ENCODE results near the gene EPN2.
"Not testable (repeated sequence)": the region's sequence is repeated elsewhere in the genome, so short reads cannot be mapped to it uniquely, and the experiment has no call there.

The EPN2 gene

GRCh38 chr17:19237139-19237388 is at the start of gene EPN2:
Gene EPN2, plus strand, starts transcription at chr17:19237366. Its CDS starts 45,754 bp downstream, at chr17:19283120.
- DNase-seq: not testable (repeated sequence)

- DNase-seq: not testable (repeated sequence)
Observed at GRCh38 chr17:19187883-19188869, 49.0 kb upstream of the EPN2 start.

- not testable (repeated sequence) for DNase-seq
Observed at GRCh38 chr17:19188870-19189708, 48.1 kb upstream of the EPN2 start.

GRCh38 chr17:19189781-19190405 is 47.3 kb upstream of the EPN2 start:
- not testable (repeated sequence) for DNase-seq

GRCh38 chr17:19196382-19197204 is 40.6 kb upstream of the EPN2 start:
- not testable (repeated sequence) for DNase-seq

GRCh38 chr17:19202448-19202847 is 34.7 kb upstream of the EPN2 start:
- DNase-seq: not testable (repeated sequence)

GRCh38 chr17:19203429-19203828 is 33.7 kb upstream of the EPN2 start:
- not testable (repeated sequence) for DNase-seq

- DNase-seq: not testable (repeated sequence)
Observed at GRCh38 chr17:19215074-19215860, 21.9 kb upstream of the EPN2 start.

GRCh38 chr17:19216148-19216926 is 20.8 kb upstream of the EPN2 start:
- not testable (repeated sequence) for DNase-seq

- not testable (repeated sequence) for DNase-seq
Observed at GRCh38 chr17:19218914-19219313, 18.3 kb upstream of the EPN2 start.

- DNase-seq: not testable (repeated sequence)
Observed at GRCh38 chr17:19219384-19219783, 17.8 kb upstream of the EPN2 start.

- DNase-seq: not testable (repeated sequence)
Observed at GRCh38 chr17:19220195-19220594, 17.0 kb upstream of the EPN2 start.

GRCh38 chr17:19226610-19227588 is 10.3 kb upstream of the EPN2 start:
- not testable (repeated sequence) for DNase-seq

- not testable (repeated sequence) for DNase-seq
Observed at GRCh38 chr17:19234676-19235075, 2.5 kb upstream of the EPN2 start.

- DNase-seq: not testable (repeated sequence)
Observed at GRCh38 chr17:19236351-19237138, 621 bp upstream of the EPN2 start.

GRCh38 chr17:19237389-19238166 is 412 bp downstream of the EPN2 start:
- no peak for DNase-seq

- DNase-seq: no peak
Observed at GRCh38 chr17:19238167-19238505, 970 bp downstream of the EPN2 start.

- DNase-seq: no peak
Observed at GRCh38 chr17:19239544-19239943, 2.4 kb downstream of the EPN2 start.
